HFFc6 (cell line): Measurements from ENCODE around the gene FHIT. TPM values are rescaled to one million over a fixed set of nuclear protein-coding genes. Genes with fewer than 3 reads are reported as not detected.

ENCODE experiments used
- DNase-seq: peaks from one replicate; pipeline ENCODE4 v3.0.0-alpha.2; 2018
- H3K27ac Mint-ChIP-seq: 2 replicates; pipeline ENCODE4 v1.8.0; 2020; ENCODE audit warnings: mild to moderate bottlenecking, mixed read lengths
- H3K27me3 Mint-ChIP-seq: 2 replicates; pipeline ENCODE4 v1.8.0; 2021; ENCODE audit warnings: mild to moderate bottlenecking, moderate library complexity, mixed read lengths; ENCODE audit not compliant: insufficient read depth
- H3K36me3 Mint-ChIP-seq: 2 replicates; pipeline ENCODE4 v1.8.0; 2021; ENCODE audit warnings: low read depth, mixed read lengths
- H3K4me1 Mint-ChIP-seq: 2 replicates; pipeline ENCODE4 v1.8.0; 2020; ENCODE audit warnings: low read depth, mixed read lengths
- H3K4me3 Mint-ChIP-seq: 2 replicates; pipeline ENCODE4 v1.8.0; 2020; ENCODE audit warnings: mild to moderate bottlenecking, moderate library complexity, mixed read lengths
- H3K9me3 Mint-ChIP-seq: 2 replicates; pipeline ENCODE4 v1.8.0; 2020; ENCODE audit warnings: mild to moderate bottlenecking, mixed read lengths
- total RNA-seq, 6 experiments: library from RNA; stranded (reverse); fragmentation: NEBNext Ultra II Directional; extraction: Animal tissue kit (Norgen Biotek cat#: 25700); gene quantifications; 2 replicates in 1 of 6; 3 replicates in 5 of 6; pipeline ENCODE4 v1.2.3, GENCODE V29; 2021
- TF ChIP-seq, protein P1 (sequence below): fragments of 200-600 bp; sonication (generic); IDR thresholded peaks from 2 replicates; pipeline ENCODE4 v1.5.0; 2021; ENCODE audit warnings: antibody characterized with exemption, mild to moderate bottlenecking

Gene FHIT
- total RNA-seq, 6 experiments from 2014 or later = 0.33 to 0.38 TPM; not detected in 4

DNA sequence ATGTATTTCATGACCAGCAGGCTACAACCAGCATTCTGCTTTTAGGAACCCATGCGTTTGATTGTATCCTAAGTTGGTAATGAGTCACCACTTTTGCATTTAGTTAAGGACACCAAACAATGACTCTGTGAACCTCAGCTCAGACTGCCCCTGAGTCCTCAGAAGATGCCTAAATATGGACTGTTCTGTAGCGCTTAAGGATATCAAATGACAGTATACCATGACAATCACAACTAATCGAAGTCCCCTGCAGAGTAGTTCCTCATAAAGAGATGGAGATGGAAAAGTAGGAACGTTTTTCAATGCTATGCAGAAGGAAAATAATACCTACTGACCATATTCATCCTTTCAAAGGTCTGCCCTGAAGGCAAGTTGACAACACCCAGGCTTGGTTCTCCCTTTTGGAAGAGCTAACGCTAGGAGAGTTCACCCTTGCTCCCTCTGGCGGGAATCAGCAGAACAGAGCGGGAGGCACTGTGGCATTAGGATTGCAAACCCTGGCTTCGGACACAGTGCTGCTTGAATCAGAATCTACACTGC lies 508.6 kb downstream of the FHIT start:
- TF ChIP-seq, protein P1, sequence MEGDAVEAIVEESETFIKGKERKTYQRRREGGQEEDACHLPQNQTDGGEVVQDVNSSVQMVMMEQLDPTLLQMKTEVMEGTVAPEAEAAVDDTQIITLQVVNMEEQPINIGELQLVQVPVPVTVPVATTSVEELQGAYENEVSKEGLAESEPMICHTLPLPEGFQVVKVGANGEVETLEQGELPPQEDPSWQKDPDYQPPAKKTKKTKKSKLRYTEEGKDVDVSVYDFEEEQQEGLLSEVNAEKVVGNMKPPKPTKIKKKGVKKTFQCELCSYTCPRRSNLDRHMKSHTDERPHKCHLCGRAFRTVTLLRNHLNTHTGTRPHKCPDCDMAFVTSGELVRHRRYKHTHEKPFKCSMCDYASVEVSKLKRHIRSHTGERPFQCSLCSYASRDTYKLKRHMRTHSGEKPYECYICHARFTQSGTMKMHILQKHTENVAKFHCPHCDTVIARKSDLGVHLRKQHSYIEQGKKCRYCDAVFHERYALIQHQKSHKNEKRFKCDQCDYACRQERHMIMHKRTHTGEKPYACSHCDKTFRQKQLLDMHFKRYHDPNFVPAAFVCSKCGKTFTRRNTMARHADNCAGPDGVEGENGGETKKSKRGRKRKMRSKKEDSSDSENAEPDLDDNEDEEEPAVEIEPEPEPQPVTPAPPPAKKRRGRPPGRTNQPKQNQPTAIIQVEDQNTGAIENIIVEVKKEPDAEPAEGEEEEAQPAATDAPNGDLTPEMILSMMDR = peak; percentile 35; the same call in 1 of the 2 replicates
- no peaks in the 10 kb centered on the region for H3K27me3 Mint-ChIP-seq
- peak overlapping the region; percentile 10; the same call in 1 of the 2 replicates for H3K27ac Mint-ChIP-seq
- H3K9me3 Mint-ChIP-seq = no peaks in the 10 kb centered on the region; the same call in 1 of the 2 replicates
- H3K4me3 Mint-ChIP-seq = no peak overlapping the region; the same call in 1 of the 2 replicates
- peaks cover 57% of the 10 kb centered on the region for H3K4me1 Mint-ChIP-seq
- DNase-seq = peak; percentile 53
- no peaks in the 10 kb centered on the region for H3K36me3 Mint-ChIP-seq

DNA sequence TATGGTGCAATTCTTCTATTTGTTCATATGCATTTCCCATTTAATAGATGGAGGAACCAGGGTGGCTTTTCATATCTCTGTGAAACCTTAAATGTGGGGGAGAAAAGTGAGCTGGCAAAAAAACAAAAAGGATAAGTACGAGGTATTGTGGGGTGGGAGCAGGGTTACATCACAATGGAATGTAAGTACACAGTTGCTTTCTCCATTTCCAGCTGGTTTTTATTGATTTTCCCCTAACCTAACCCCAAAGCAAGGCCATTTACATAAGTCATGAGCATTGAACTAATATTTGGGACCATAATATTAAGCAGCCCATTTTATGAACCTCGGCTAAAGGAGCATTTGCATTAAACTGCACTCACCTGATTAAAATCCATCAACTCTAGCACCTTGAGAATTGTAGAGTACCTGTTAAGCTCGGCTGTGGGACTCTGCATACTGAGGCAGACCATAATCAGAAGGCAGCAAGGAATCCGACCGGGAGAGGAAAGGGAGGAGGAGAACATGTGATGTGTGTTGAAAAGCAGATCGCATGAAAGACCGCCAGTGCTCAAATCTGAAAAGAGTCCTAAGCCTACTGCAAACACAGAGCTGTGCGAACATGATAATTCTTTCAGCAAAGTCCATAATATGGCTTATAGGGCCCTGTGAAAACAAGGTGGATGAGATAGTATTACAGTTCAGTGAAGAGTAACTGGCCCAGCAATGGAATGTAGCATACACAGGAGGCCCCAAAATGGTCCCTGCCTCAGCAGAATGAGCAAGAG lies 513.4 kb downstream of the FHIT start:
- no peak overlapping the region for H3K27ac Mint-ChIP-seq
- H3K36me3 Mint-ChIP-seq = no peaks in the 10 kb centered on the region
- H3K4me3 Mint-ChIP-seq = no peak overlapping the region
- peaks cover 15% of the 10 kb centered on the region for H3K4me1 Mint-ChIP-seq
- TF ChIP-seq, protein P1 = no peak
- DNase-seq = no peak
- no peaks in the 10 kb centered on the region for H3K27me3 Mint-ChIP-seq
- H3K9me3 Mint-ChIP-seq = no peaks in the 10 kb centered on the region

DNA sequence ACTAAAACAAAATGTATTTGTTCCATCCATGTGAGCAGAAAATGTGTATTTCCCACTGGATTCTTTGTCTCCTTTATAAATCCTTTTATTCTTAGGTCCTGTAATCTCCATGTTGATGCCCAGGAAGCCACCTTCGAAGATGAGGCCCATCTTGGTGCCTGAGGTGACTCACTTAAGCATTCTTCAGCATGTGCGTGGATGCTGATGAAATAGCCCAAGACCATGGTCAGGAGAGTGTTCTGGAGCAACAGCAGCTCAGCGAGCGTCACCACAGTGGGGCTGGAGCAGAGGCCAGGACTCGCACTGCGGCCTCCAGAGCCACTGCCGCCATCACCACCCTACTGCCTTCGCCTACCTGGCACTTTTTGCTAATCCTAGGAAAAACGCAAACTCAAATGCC lies 520.9 kb downstream of the FHIT start:
- H3K9me3 Mint-ChIP-seq = no peaks in the 10 kb centered on the region
- no peaks in the 10 kb centered on the region for H3K36me3 Mint-ChIP-seq
- no peaks in the 10 kb centered on the region for H3K27me3 Mint-ChIP-seq
- H3K27ac Mint-ChIP-seq = no peak overlapping the region
- H3K4me1 Mint-ChIP-seq = no peaks in the 10 kb centered on the region
- H3K4me3 Mint-ChIP-seq = no peak overlapping the region
- TF ChIP-seq, protein P1 = no peak
- no peak for DNase-seq

DNA sequence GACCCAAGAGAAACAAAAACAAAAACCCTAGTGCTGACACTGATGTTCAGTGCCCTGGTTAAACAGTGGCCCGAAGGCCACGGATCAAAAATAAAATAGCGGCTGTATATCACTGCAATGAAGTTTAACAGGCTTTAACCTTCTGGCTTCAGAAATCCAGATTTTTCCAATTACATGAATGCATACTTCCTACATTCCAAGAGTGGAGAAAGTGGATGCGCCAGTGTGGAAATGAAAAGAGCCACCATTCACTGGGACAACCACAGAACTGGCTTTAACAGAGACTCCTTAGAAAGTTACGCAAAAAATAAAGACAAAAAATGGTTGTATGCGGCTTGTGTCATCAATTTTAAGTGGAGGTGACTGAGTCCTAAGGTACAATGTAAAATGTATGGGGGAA lies 522.2 kb downstream of the FHIT start:
- no peak for DNase-seq
- Mint-ChIP-seq H3K9me3 (no peaks in the 10 kb centered on the region), H3K4me3 (no peak overlapping the region), H3K4me1 (no peaks in the 10 kb centered on the region; the same call in 1 of the 2 replicates), H3K27ac (no peak overlapping the region), H3K27me3 (no peaks in the 10 kb centered on the region), H3K36me3 (no peaks in the 10 kb centered on the region)
- TF ChIP-seq, protein P1 = no peak

DNA sequence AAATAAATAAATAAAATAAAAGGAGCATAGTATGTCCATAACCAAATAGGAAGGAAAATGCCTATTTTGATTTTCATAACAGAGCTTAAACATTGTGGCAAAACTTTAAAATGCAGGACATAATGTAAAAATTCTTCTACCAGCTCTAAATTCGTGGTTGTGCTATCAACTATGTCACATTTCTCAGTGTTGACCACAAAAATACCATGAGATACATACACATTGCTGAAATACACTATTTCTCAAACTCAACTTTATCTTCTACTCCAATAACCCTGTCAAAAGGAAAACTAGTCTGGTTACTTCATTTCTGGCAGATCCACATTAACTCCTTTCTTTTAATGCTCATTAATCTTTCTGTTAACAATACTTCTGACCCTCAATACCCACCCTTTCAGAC lies 523.2 kb downstream of the FHIT start:
- TF ChIP-seq, protein P1 = no peak
- Mint-ChIP-seq H3K27me3 (no peaks in the 10 kb centered on the region), H3K4me3 (no peak overlapping the region), H3K4me1 (no peaks in the 10 kb centered on the region; the same call in 1 of the 2 replicates), H3K27ac (no peak overlapping the region), H3K9me3 (no peaks in the 10 kb centered on the region), H3K36me3 (no peaks in the 10 kb centered on the region)
- no peak for DNase-seq
